Epithelial cell of proximal tubule (primary cell): ENCODE results near the gene PRR15L. TPM values are rescaled to one million over a fixed set of nuclear protein-coding genes. Genes with fewer than 3 reads are reported as not detected.

Experiments used
- DNase-seq: peaks from one replicate; pipeline ENCODE4 v3.0.0-alpha.2; 2011; ENCODE audit warnings: low read depth
- H3K4me3 ChIP-seq: 2 replicates; pipeline ENCODE4 v1.5.1; 2011; ENCODE audit warnings: low read depth, mild to moderate bottlenecking, low read length
- CTCF ChIP-seq: conservative IDR thresholded peaks from 2 replicates; pipeline ENCODE4 v1.5.1; 2012; ENCODE audit warnings: low read depth, mild to moderate bottlenecking, low read length
- total RNA-seq: library from RNA; depleted of rRNA; stranded (reverse); fragments of >200 nt; gene quantifications from 2 replicates; pipeline ENCODE4 v1.2.3, GENCODE V29; 2015

PRR15L gene
- total RNA-seq, 1 donor from 2014 or later = 3.5 TPM

- no peak for DNase-seq
- peak overlapping the region; percentile 39 for H3K4me3 ChIP-seq
- no peak for TF ChIP-seq CTCF
Observed at GRCh38 chr17:47949946-47950345, 7.7 kb downstream of the PRR15L start.

GRCh38 chr17:47949197-47949759 lies 8.4 kb downstream of the PRR15L start:
- H3K4me3 ChIP-seq = peak overlapping the region; percentile 39
- DNase-seq = peak; percentile 44
- TF ChIP-seq CTCF = peak; percentile 92

GRCh38 chr17:47948706-47949196 lies 8.9 kb downstream of the PRR15L start:
- peak; percentile 69 for DNase-seq
- no peak for TF ChIP-seq CTCF
- peak overlapping the region; percentile 27 for H3K4me3 ChIP-seq

- DNase-seq = peak; percentile 64
- no peak overlapping the region for H3K4me3 ChIP-seq
- TF ChIP-seq CTCF = peak; percentile 90
Observed at GRCh38 chr17:47946929-47947397, 10.7 kb downstream of the PRR15L start.

GRCh38 chr17:47946516-47946915 lies 11.2 kb downstream of the PRR15L start:
- no peak for TF ChIP-seq CTCF
- H3K4me3 ChIP-seq = no peak overlapping the region
- DNase-seq = no peak

GRCh38 chr17:47945529-47946508 lies 11.9 kb downstream of the PRR15L start:
- no peak for DNase-seq
- no peak for TF ChIP-seq CTCF
- H3K4me3 ChIP-seq = no peak overlapping the region
